NOMO-1 treated with DMSO at 0.1 percent for 48 hours (cell line): ENCODE results near the gene SERPINI1.
A peak's percentile ranks its signal among the peaks of the same experiment; 100 is the strongest.

ENCODE experiments used
- DNase-seq: peaks from one replicate; lab custom pipeline; 2025; ENCODE audit not compliant: unreplicated experiment; lab: John Stamatoyannopoulos, UW

The SERPINI1 gene

GRCh38 chr3:167735233-167736138 is at the start of gene SERPINI1:
Gene SERPINI1, plus strand, starts transcription at chr3:167735721. Its CDS starts 53,408 bp downstream, at chr3:167789129.
- DNase-seq: peak; percentile 96

- peak; percentile 66 for DNase-seq
Observed at GRCh38 chr3:167691366-167691765, 44.2 kb upstream of the SERPINI1 start.

- no peak for DNase-seq
Observed at GRCh38 chr3:167694121-167694520, 41.4 kb upstream of the SERPINI1 start.

- no peak for DNase-seq
Observed at GRCh38 chr3:167700046-167700445, 35.5 kb upstream of the SERPINI1 start.

GRCh38 chr3:167700926-167701325 is 34.6 kb upstream of the SERPINI1 start:
- no peak for DNase-seq

GRCh38 chr3:167705840-167706239 is 29.7 kb upstream of the SERPINI1 start:
- DNase-seq: no peak

GRCh38 chr3:167709690-167710089 is 25.8 kb upstream of the SERPINI1 start:
- no peak for DNase-seq

- DNase-seq: no peak
Observed at GRCh38 chr3:167710552-167710951, 25.0 kb upstream of the SERPINI1 start.

- no peak for DNase-seq
Observed at GRCh38 chr3:167711439-167711838, 24.1 kb upstream of the SERPINI1 start.

- no peak for DNase-seq
Observed at GRCh38 chr3:167712445-167712844, 23.1 kb upstream of the SERPINI1 start.

GRCh38 chr3:167714871-167715270 is 20.6 kb upstream of the SERPINI1 start:
- no peak for DNase-seq

- no peak for DNase-seq
Observed at GRCh38 chr3:167716920-167717319, 18.6 kb upstream of the SERPINI1 start.

GRCh38 chr3:167718582-167718981 is 16.9 kb upstream of the SERPINI1 start:
- DNase-seq: no peak

GRCh38 chr3:167723025-167723512 is 12.5 kb upstream of the SERPINI1 start:
- DNase-seq: no peak

GRCh38 chr3:167723872-167724271 is 11.6 kb upstream of the SERPINI1 start:
- DNase-seq: no peak

- no peak for DNase-seq
Observed at GRCh38 chr3:167728176-167728575, 7.3 kb upstream of the SERPINI1 start.

GRCh38 chr3:167728632-167729323 is 6.7 kb upstream of the SERPINI1 start:
- DNase-seq: no peak

GRCh38 chr3:167729591-167729990 is 5.9 kb upstream of the SERPINI1 start:
- DNase-seq: no peak

- no peak for DNase-seq
Observed at GRCh38 chr3:167731393-167731792, 4.1 kb upstream of the SERPINI1 start.

GRCh38 chr3:167732313-167733065 is 3.0 kb upstream of the SERPINI1 start:
- no peak for DNase-seq

- peak; percentile 60 for DNase-seq
Observed at GRCh38 chr3:167733961-167734497, 1.5 kb upstream of the SERPINI1 start.
